ENCODE results near the gene KRT1.

The KRT1 gene

DNA sequence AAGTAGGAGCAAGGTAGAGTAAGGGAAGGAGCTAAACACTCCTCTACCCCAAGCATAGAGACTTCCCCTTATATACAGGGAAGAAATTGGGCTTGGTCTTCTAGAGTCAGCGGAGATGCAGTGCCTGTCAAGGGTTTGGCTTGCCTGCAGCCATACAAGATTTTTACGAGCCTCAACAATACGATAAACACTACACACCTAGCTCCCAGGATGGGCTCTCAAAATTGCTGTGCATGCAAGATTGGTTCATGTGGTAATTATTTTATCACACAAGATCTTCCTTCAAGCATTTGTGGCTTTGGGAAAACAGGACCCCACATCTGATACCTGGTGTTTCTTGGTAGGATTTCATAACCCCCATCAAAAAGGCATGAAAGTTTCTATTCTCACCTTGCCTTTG is at the start of gene KRT1:
TSS of gene KRT1 (minus strand) at position 45 of the 400 bp plus-strand sequence. CDS start 59 bp downstream, outside the sequence.
- FAIRE-seq: no peak
- TF ChIP-seq, protein P1, sequence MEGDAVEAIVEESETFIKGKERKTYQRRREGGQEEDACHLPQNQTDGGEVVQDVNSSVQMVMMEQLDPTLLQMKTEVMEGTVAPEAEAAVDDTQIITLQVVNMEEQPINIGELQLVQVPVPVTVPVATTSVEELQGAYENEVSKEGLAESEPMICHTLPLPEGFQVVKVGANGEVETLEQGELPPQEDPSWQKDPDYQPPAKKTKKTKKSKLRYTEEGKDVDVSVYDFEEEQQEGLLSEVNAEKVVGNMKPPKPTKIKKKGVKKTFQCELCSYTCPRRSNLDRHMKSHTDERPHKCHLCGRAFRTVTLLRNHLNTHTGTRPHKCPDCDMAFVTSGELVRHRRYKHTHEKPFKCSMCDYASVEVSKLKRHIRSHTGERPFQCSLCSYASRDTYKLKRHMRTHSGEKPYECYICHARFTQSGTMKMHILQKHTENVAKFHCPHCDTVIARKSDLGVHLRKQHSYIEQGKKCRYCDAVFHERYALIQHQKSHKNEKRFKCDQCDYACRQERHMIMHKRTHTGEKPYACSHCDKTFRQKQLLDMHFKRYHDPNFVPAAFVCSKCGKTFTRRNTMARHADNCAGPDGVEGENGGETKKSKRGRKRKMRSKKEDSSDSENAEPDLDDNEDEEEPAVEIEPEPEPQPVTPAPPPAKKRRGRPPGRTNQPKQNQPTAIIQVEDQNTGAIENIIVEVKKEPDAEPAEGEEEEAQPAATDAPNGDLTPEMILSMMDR (IDR thresholded peaks at IDR 0.05; ENCODE audit: insufficient read depth, missing control alignments): no peak
- no peak for DNase-seq (ENCODE audit: insufficient read length, low spot score)

DNA sequence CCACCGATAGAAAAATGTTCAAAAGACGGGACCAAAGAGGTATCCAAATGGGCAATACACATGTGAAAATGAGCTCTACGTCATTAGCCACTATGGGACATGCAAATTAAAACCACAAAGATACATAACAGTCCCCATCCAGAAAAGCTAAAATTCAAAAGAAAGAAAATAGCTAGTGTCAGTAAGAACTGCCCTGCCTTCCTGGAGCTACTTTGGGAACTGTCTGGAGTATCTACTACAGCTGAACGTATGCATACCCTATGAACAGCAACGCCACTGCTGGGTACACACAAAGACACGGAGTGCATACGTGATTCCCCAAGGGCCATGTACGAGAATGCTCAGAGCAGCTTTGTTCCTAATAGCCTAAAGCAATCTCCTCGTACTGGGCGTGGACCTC is 48.9 kb upstream of the KRT1 start:
- TF ChIP-seq, protein P1 (IDR thresholded peaks at IDR 0.05; ENCODE audit: insufficient read depth, missing control alignments): no peak
- FAIRE-seq: no peak
- no peak for DNase-seq (ENCODE audit: insufficient read length, low spot score)

DNA sequence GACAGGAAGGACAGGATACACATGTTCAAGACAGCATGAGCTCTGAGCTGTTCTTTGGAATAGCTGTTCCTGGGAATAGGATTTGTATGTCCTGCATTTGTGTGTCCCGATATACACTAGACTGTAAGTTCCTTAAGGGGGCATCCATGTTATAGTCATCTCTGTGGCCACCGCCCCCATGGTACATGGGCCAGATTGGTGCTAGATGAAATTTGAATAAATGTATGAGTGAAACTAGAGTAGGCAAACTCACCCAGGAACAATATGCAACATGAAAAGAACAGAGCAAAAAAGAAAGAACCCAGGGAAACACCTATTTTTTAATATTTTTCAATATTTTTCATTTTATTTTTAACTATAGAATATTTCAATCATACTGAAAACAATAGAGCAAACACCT is 48.2 kb upstream of the KRT1 start:
- FAIRE-seq (no peak), DNase-seq (ENCODE audit: insufficient read length, low spot score) (no peak)
- TF ChIP-seq, protein P1 (IDR thresholded peaks at IDR 0.05; ENCODE audit: insufficient read depth, missing control alignments): no peak

DNA sequence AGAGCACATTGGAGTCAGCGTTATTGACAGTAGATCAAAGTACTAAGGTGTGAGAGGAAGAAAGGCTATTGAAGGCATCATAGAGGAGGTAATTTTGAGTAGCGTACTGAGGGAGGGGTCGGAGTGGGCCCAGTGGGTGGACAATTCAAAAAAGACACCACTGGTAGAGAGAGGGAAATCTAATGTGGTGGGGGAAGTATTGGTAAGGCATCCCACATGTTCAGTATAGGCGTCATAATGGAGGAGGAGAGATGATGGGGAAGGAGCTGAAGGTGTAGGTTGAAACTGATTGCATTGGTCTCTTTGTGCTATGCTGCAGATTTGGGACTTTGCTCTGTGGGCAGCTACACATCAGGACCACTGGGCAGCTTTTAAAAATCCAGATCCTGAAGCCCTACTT is 46.8 kb upstream of the KRT1 start:
- FAIRE-seq (no peak), DNase-seq (ENCODE audit: insufficient read length, low spot score) (no peak)
- TF ChIP-seq, protein P1 (IDR thresholded peaks at IDR 0.05; ENCODE audit: insufficient read depth, missing control alignments): no peak

DNA sequence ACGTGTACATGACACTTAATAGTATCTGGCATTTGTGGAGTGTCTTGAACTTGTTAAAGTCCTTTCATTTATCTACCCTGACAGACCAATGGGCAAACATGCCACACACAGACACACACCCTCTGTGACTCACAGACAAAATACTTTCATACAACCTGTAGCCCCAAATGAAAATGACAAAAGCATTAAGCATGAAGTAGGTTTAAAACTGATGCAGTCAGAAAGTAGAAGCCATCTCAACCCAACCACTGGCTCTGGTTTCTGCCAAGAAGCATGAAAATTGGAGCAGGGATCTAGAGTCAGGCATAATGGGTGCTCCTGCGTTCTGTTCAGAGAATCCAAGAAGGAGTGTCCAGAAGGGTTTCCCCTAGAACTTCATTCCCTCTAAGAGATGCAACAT is 46.2 kb upstream of the KRT1 start:
- TF ChIP-seq, protein P1 (IDR thresholded peaks at IDR 0.05; ENCODE audit: insufficient read depth, missing control alignments): no peak
- FAIRE-seq (no peak), DNase-seq (ENCODE audit: insufficient read length, low spot score) (no peak)

DNA sequence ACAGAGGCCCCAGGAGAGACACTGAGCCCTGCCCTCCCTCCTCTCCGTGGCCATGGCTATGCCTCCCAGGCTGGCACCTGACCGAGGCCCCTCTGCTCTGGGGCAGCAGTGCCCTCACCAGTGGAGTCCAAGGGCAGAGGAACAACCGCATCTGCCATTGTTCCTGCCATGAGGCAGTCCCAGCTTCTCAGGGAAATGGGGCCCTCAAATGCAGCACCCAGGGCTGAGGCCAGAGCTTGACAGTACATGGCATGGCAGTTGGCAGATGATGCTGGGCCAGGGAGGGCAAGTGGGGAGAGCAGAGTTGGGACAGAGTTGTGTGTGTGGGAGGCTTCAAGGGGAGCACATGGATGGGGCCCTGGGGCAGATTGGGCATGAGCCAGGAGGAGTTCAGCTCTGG is 44.2 kb upstream of the KRT1 start:
- FAIRE-seq: no peak
- TF ChIP-seq, protein P1 (IDR thresholded peaks at IDR 0.05; ENCODE audit: insufficient read depth, missing control alignments): no peak
- DNase-seq (ENCODE audit: insufficient read length, low spot score): no peak

DNA sequence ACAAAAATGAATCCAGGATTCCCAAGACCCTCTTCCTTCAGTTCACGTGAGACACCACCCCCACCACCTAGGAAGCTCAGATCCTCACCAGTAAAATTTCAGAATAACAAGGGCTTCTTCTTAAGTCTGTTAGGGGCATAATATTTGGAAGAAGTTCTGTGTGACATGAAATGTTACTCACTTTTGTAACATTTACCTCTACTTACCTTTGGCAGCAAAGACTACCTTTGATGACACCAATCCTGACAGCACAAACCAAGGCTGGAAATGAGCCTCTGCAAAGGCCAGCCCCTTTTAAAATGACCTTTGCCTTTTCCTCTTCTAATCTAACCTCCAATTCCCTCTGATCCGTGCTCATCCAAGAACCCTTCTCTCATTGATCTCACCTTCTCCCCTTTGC is 42.5 kb upstream of the KRT1 start:
- TF ChIP-seq, protein P1 (IDR thresholded peaks at IDR 0.05; ENCODE audit: insufficient read depth, missing control alignments): no peak
- no peak for FAIRE-seq
- no peak for DNase-seq (ENCODE audit: insufficient read length, low spot score)

Data from D721Med (cell line).